Hepatic stellate cell (primary cell): Measurements from ENCODE around the gene APBA2.

ENCODE experiments used
- DNase-seq: peaks from one replicate; pipeline ENCODE4 v3.0.0; 2011; ENCODE audit warnings: low spot score

APBA2 gene

DNA sequence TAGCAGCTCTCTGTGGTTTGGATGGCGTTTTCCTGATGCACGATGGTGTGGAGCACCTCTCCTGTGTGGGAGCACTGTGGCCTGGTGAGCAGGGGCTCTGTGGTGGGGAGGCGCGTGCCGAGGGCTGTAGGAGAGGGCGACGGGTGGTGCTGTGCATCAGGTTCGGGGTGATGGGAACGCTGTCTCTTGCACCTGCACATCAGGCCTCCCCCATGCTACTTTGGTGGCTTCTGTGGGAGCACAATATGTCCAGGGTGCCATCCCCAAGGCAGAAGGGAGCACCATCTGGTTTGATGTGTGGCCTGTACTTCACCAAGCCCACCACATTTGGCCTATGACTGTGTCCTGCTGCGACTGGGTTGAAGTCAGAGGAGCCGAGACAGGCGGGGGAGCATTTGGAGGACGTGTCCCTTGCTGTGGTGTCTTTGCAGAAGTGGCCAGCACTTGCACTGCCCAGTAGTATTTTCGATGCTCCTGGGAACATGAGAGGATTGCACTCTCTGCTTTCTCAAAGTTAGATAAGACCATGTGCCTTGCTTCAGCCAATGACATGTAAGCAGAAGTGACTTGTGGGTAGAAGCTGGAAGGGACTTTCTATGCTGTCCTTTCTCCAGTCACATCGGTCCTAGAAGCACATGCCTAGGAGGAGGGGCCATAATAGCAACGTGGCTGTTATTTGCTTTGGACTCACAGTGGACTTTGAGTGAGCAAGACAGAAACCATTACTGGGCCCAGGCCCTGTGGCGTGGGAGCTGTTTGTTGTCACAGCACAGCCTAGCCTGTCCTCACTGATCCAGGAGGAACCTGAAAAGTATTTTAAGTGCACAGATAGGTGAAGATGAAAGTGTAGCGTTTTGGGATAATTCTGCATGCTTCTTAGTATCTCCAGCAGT is 72.1 kb downstream of the APBA2 start:
- no peak for DNase-seq

DNA sequence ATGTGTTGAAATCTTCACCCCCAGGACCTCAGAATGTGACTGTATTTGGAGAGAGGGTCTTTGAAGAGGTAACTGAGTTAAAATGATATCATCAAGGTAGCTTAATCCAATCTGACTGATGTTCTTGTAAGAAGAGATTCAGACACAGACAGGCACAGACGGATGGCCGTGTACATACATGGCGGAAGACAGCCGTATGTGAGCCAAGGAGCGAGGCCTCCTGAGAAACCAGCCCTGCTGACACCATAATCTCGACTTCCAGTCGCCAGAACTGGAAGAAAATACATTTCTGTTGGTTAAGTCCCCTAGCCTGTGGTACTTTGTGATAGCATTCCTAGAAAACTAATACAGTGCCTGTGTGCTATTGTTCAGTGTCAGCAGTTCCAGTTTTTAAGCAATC is 73.6 kb downstream of the APBA2 start:
- DNase-seq = no peak

DNA sequence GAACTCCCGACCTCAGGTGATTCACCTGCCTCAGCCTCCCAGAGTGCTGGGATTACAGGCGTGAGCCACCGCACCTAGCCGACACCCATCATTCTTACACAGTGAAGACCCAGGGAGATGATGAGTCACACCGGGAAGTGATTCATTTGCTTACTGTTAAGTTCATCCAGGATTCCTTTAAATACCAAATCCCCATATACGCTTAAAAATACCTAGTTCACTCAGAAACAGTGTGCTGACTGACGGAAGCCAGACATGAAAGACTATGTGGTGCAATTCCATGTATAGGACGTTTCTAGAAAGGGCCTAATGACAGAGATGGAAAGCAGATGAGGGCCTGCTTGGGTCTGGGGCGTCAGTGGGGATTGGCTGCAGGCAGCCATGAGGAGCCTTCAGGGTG is 75.2 kb downstream of the APBA2 start:
- peak; percentile 60 for DNase-seq

DNA sequence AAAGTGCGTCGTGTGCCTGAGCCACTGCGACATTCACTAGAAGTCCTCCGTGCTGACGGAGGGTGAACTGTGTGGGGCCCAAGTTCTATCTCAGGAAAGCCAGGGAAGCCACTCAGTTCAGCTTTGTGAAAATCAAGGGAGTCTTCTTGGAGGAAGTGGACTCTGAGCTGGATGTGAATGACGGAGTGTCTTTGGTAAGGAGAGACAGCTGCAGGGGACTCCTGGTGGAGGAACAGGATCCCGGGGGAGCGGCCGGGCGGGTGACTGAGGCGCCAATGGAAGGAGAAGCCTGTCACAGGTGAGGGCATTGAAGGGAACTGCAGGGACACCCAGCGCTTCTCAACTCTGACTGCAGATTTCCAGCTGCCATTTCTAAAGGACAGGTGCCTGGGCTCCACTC is 75.6 kb downstream of the APBA2 start:
- DNase-seq = no peak

DNA sequence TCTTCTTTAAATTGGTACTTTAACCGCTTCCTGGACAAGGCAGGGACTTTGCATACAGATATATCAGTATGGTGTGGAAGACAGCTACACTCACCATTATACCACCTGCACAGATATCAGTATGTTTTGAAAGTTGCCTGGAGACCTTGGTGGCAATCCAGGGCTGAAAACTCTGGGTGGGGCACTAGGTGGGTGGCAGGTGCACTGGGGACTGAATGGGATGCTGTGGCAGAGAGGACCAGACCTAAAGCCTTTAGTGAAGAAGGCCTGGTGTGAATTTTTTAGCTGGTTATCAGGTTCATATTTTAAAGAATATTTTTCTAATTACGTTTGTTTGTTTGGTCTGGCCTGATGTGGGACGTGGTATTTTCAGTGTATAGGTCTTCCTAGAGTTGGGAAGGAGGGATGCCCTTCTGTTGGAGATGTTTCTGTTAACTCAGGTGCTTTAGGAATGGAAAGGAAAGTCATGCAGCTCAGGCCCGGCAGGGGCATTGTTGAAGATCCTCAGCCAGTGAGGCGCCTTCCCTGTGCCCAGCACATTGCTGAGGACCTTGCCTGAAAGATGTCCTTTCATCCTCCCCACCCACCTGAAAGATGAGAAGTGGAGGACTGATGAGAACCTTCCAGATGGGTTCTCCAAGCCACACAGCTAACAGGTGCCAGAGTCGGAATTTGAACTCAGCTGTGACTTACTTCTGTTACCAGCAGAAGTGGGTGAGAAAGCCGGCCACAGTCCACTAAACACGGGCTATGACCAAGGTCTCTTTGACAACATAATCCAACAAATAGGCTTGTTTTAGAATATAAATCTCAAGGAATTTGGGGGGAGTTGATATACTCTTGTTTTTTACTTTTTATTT is 77.3 kb downstream of the APBA2 start:
- no peak for DNase-seq

DNA sequence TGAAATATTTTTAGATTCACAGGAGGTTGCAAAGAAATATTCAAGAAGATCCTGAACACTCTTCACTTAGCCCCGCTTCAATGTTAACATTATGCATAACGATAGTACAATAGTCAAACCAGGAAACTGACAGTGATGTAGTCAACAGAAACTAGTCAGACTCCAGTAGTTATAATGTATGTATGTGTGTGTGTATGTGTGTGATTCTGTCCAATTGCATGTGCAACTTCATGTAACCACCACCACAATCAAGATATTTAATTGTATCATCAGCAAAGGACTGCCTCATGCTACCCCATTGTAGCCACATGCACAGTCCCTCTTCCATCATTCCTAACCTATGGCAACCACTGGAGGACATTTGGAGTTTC is 77.9 kb downstream of the APBA2 start:
- DNase-seq = no peak

DNA sequence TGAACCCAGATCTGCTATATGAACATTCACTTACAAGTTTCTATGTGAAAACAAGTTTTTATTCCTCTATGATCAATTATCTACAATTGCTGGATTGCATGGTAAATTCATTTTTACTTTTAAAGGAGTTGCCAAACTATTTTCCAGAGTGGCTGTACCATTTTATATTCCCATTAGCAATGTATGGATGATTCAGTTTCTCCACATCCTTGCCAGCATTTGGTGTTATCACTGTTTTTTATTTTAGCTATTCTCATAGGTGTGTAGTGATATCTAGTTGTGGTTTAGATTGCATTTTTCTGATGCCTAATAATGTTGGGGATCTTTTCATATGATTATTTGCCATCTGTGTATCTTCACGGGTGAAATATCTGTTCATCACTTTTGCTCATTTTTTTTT is 78.3 kb downstream of the APBA2 start:
- DNase-seq = no peak

DNA sequence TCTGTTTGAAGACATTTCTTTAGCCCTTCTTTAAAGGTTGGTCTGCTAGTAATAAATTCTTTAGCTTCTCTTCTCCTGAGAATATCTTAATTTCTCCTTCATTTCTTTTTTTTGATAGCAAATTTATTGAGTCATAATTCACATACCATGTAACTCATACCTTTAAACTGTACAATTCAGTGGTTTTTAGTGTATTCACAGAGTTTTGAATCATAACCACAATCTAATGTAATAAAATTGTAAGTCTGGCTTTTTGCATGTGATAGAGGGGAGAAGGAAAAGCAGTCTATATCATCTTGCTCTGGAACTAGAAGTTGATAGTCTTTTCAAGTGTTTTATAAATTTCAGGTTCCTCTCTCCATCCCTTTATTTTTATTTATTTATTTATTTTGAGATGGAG is 81.3 kb downstream of the APBA2 start:
- no peak for DNase-seq

DNA sequence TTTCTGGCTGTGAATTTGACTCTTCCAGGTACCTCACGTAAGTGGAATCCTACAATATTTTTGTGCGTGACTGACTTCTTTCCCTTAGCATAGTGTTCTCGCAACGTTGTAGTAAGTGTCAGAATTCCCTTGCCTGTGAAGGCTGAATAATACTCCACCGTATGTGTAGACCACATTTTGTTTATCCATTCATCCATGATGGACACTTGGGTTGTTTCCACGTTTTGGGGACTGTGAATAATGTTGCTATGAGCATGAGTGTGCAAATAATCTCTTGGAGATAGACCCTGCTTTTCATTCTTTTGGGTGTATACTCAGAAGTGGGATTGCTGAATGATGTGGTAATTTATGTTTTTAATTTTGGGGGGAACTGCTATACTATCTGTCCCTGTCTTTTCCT is 82.2 kb downstream of the APBA2 start:
- DNase-seq = no peak

DNA sequence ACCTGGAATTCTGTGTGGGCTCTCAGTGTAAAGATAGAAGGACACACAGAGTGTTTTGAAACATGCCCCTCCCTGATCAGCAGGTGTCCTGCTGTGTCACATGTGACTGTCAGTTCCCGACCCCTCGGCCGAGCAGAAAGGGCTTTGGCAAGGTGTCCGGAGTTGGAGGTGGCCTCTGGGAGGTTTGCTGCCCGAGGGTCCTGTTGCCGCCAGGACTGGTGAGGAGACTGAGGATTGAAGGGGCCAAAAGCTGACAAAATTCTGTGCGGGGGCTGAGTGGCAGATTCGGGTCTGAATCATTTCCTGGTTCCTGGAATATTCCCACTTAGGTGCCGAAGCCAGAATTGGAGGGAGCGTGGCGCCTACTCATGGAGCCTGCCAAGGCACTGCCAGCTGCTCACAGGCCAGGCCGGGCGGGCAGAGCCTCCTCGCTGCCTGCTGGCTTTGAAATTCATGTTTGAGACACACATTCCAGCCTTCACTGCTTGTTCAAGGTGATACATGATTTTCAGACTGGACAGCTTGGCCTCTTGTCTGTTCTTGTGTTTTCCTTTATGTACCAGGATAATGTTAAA is 83.8 kb downstream of the APBA2 start:
- DNase-seq = no peak

DNA sequence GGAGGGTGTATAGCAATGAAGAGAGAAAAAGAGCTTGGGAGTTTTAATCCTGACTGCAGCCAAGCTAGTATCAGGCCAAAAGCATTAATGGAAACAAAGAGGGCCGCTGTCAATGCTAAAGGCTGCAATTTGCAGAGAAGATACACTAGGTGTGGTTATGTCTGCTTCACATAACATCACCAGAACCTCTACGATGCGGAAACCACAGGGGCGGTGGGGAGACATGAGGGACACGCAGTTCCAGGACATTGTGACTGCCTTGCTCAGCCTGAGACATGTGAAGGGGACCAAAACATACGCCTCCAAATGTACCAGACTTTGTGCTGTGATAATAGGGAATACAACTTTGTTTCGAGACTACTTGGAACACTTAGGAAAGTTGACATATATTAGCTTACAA is 88.4 kb downstream of the APBA2 start:
- DNase-seq = no peak

DNA sequence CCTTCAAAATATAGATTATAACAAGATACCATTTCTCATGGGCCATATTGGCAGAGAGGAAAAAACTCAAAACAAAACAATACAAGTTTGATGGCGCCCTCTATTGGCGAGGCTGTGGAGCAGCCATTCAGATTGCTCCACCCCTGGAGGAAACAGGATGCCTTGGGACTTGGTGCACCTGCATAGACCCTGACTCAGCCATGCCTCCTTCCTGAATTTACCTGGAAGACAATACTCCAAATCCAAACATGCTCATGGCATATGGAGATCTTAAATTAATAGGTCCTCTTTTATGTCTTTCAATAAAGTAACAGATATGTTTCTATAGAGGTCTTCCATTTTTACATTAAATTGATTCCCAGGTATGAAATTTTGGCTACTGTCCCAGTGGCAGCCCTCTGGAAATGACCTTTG is 90.0 kb downstream of the APBA2 start:
- peak; percentile 49 for DNase-seq

DNA sequence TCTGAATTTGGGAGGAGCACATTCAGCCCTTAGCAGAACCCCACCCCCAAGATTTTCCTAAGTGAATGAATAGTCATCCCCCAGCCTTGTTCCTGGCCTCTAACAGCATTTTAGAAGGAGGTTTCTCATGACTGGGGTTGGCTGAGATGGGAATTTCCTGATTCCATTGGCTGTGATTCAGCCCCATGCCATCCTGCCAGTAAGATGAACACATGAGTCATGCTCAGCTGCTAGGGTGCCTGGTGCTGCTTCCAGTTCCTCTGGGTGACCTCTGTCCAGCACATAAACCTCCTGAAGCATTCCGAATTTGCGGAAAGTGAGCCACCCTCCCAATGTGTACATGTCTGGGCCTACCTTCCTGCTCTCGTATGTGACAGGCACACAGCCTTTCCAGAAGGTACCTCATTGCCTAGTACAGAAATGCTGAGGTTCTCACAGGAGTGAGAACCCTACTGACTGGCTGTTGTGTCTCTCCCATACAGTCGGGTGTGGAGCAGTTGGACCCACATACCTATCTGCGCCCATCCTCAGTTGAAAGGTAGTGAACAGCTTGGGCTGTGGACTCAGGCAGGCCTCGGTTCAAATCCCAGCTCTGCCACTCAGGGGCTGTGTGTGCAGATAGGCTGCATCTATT is 91.7 kb downstream of the APBA2 start:
- peak; percentile 97 for DNase-seq

DNA sequence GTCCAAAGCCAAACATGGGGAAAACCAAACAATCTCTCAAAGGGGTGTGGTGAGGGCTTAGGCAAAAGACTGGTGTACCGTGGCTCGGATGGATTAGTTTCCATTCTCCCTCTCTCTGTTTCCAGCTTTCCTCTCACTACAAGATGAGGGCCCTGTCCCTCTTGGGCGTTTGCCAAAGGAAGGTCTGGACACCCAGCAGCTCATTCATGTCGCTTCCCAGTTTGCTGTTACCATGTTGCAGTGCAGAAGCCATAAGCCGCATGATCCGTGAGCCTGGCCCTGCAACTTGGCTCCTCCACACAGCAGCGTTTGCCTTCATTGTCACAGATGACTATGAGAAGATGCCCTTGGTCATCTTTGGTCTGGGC is 92.2 kb downstream of the APBA2 start:
- no peak for DNase-seq

DNA sequence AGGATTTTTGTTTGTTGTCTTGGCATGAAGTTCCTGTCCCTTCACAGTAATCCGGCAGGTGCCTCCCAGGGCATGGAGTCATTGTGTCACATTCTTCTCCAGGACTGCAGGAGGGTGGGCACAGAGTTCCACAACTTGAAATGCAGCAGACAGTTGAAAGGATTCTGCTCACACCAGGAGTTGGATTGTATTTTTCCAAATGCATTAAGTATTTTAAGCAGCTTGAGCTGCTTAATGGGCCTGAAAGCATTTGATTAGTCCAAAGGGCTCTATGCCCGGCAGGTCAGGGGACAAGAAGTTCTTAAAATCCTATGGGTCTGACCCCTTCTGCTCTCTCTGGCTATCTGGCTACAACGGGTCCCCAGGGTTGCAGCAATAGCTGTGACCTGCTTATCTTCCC is 92.9 kb downstream of the APBA2 start:
- DNase-seq = no peak

DNA sequence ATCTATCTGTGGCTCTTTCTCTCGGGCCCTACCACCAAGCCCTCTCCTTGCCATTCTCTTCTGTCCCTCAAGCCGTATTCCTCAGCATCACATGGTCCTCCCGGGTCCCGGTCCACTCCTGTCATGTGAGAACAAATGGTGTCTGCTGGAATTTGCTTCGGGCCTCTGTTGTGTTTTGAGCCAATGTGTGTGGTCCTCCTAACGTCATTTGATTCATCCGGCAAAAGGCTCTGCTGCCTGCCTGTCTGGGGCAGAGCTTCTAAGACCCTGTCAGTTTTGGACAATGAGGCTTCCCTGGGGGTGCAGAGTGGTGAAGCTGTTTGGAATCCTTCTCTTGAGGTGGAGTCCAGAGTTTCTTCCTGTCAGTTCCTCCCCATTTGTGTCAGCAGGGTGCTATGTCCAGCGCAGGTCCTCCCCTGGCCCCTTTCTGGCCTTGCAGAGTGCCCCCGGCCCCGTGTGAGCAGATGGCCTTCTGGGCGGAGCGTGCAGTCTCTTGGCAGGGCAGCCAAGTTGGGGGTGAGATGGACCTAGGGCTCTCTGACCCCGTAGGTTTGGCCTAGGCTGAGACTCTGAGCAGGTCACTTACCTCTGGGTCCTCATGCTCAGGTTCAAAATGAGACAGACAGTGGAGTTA is 93.6 kb downstream of the APBA2 start:
- DNase-seq = no peak

DNA sequence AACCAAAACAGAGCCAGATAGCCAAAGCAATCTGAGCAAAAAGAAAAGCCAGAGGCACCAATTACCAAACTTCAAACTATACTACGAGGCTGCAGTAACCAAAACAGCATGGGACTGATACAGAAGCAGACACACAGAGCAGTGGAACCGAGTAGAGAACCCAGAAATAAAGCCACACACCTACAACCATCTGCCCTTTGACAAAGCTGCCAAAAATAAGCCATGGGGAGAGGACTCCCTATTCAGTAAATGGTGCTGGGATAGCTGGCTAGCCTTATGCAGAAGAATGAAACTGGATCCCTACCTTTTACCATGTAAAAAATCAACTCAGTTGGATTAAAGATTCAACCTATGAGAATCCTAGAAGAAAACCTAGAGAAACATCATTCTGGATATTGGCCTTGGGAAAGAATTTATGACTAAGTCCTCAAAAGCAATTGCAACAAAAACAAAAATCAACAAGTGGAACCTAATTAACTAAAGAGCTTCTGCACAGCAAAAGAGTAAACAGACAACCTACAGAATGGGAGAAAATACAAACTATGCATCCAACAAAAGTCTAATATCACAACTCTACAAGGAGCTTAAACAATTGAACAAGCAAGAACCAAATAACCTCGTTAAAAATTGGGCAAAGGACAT is 95.1 kb downstream of the APBA2 start:
- DNase-seq = no peak

DNA sequence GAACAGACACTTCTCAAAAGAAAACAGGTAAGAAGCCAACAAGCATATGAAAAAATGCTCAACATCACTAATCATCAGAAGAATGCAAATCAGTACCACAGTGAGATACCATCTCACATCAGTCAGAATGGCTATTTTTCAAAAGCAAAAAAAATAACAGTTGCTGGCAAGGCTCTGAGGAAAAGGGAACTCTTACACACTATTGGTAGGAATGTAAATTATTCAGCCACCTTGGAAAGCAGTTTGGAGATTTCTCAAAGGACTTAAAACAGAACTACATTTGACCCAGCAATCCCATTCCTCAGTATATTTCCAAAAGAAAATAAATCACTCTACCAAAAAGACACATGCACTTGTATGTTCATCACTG is 95.6 kb downstream of the APBA2 start:
- no peak for DNase-seq

DNA sequence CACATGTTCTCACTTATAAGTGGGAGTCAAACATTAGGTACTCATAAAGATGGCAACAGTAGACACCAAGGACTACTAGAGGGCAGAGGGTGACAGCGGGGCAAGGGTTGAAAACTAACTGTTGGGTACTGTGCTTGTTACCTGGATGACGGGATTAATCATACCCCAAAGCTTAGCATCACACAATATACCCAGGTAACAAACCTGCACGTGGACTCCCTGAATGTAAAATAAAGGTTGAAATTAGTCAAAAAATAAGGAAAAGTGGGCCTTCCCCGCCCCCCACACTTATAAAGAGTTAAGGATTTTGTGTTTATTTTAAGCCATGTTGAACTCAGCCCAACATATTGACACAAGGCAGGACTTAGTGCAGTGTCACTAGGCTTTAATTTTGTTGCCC is 96.1 kb downstream of the APBA2 start:
- no peak for DNase-seq

DNA sequence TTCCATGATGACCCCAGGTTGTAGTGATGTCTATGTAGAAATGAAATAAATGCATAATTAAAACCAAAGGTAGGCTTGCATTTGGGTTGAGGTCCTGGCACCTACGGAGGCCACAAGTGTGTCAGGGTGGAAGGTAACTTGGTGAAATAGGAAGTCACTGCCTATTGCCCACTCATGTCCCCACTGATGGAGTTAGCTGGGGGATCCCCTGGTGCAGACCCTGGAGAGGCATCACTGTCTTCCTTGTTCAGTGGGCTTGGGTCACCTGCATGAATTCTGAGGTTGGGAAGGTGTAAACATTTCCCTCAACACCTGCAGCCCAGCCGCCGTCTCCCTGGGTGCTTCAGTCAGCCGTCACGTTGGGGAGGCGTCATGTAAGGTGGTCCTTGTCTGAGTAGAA is 97.1 kb downstream of the APBA2 start:
- no peak for DNase-seq

DNA sequence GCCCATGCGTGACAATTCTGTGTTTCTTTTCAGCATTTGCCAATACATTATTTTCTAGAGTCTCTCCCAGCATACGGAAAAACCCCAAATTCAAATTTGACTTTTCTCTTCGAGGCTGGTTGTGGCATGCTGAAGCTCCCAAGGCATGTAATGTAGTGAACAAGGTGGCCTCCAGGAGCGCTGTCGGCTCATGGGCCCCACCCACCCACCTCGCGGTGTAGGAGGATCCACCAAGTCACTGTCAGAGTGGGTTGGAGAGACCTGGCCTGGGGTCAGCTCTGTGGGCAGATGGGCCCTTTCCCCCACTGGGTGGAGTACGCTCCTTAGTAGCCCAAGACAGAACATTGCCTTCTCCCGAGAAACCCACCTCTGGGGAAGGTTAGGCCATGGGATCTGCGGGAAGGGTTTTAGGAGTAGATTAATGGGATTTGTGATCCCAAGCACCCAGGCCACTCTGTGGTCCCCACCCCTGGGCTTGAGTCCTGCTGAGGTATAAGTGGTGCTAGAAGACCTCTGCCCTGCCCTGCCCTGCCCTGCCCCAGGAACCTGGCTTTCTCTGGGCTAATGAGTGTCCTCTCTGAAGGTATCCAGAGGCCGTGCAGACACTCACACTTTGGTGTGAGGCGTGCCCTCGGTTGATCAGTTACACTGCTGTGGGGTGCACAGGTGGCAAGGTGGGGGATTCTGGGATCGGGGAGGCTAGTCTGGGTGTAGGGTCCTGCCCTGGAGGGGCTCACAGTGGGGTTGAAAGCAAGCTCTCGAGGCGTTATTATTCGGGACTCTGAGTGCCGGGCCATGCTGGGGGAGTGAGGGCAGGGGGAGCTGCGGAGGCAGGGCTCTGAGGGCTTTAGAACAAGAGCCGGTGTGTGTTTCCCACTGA is 97.9 kb downstream of the APBA2 start:
- no peak for DNase-seq
